K562 (cell line): Measurements from ENCODE around the gene CACNA2D2. TPM values are rescaled to one million over a fixed set of nuclear protein-coding genes. Genes with fewer than 3 reads are reported as not detected.

Source experiments
- ADNP ChIP-seq: fragments of 200-800 bp; sonication (Bioruptor generic); IDR thresholded peaks from 2 replicates; pipeline ENCODE4 v1.6.1; 2016; ENCODE audit warnings: missing genetic modification characterization, missing compliant biosample characterization
- CBX5 ChIP-seq: IDR thresholded peaks from 2 replicates; pipeline ENCODE4 v1.6.1; 2014; ENCODE audit warnings: low read depth, borderline replicate concordance
- HNRNPLL ChIP-seq: fragments of 200-400 bp; formaldehyde crosslinking; IDR thresholded peaks from 2 replicates; pipeline ENCODE4 v1.6.1; 2017; ENCODE audit warnings: low read length, low read depth, mild to moderate bottlenecking; ENCODE audit not compliant: poor library complexity, severe bottlenecking
- HSF4 ChIP-seq: fragments of 250-450 bp; sonication (Bioruptor Pico); IDR thresholded peaks from 2 replicates; pipeline ENCODE4 v2.1.2; 2022; ENCODE audit warnings: mild to moderate bottlenecking, moderate library complexity, borderline replicate concordance
- IFI16 ChIP-seq: fragments of 250-450 bp; sonication (Bioruptor Pico); IDR thresholded peaks from 2 replicates; pipeline ENCODE4 v2.1.2; 2022; ENCODE audit warnings: mild to moderate bottlenecking, inconsistent platforms
- KHSRP ChIP-seq: fragments of 450-650 bp; IDR thresholded peaks from 2 replicates; pipeline ENCODE4 v1.6.1; 2017
- NFIX ChIP-seq: fragments of 250-450 bp; sonication (Bioruptor Pico); IDR thresholded peaks from 2 replicates; pipeline ENCODE4 v1.4.0; 2020; ENCODE audit warnings: low read depth, mild to moderate bottlenecking, moderate library complexity
- POLR2A ChIP-seq: fragments of 450-650 bp; conservative IDR thresholded peaks from 2 replicates; pipeline ENCODE4 v1.6.1; 2016
- POLR2AphosphoS2 ChIP-seq: IDR thresholded peaks from 2 replicates; pipeline ENCODE4 v1.6.1; 2012; ENCODE audit warnings: low read length, improper control_type of control experiment
- POLR2AphosphoS5 ChIP-seq: IDR thresholded peaks from 2 replicates; pipeline ENCODE4 v1.6.1; 2011; ENCODE audit warnings: mild to moderate bottlenecking, low read depth, low read length, moderate library complexity; ENCODE audit not compliant: control insufficient read depth, insufficient read depth
- U2AF1 ChIP-seq: fragments of 200-400 bp; formaldehyde crosslinking; optimal IDR thresholded peaks from 2 replicates; pipeline ENCODE3; 2017; ENCODE audit warnings: mild to moderate bottlenecking, low read depth, low read length, moderate library complexity
- U2AF2 ChIP-seq: fragments of 200-400 bp; formaldehyde crosslinking; optimal IDR thresholded peaks from 2 replicates; pipeline ENCODE3; 2017; ENCODE audit warnings: low read depth, mild to moderate bottlenecking, low read length
- ZNF165 ChIP-seq: fragments of 250-450 bp; sonication (Bioruptor Pico); IDR thresholded peaks from 2 replicates; pipeline ENCODE4 v1.4.0; 2020; ENCODE audit warnings: borderline replicate concordance
- polyA plus RNA-seq, 8 experiments: library from polyadenylated mRNA; depleted of rRNA in 4 of 8; stranded (reverse) in 5 of 8; unstranded in 3 of 8; fragments of >200 nt; fragmentation: Nextera tagmentation in 2 of 8; fragmentation: Illumina TruSeq in 1 of 8; extraction: Ambion mirVana in 2 of 8; extraction: Trizol in 1 of 8; gene quantifications; 2 replicates each; pipeline versions ENCODE4 v1.2.1 to v1.2.3, GENCODE V29; 2011 to 2014; ENCODE audit warnings: inconsistent platforms in 1 of 8, missing spikeins in 1 of 8
- total RNA-seq, 7 experiments: library from RNA; depleted of rRNA in 6 of 7; stranded (reverse); fragments of >200 nt in 6 of 7; fragmentation: Illumina TruSeq in 2 of 7; extraction: Trizol in 2 of 7; gene quantifications; 2 replicates each; pipeline versions ENCODE4 v1.2.1 to v1.2.3, GENCODE V29; 2011 to 2021; ENCODE audit warnings: low replicate concordance in 1 of 7
- TF ChIP-seq, protein P1 (sequence below): sonication (generic); formaldehyde crosslinking; IDR thresholded peaks from 2 replicates; pipeline ENCODE4 v1.8.0; 2022; ENCODE audit warnings: missing genetic modification reagents, mild to moderate bottlenecking, moderate library complexity, borderline replicate concordance
- TF ChIP-seq, protein P2 (sequence below): fragments of 250-450 bp; sonication (Bioruptor Pico); IDR thresholded peaks from 2 replicates; pipeline ENCODE4 v1.5.0; 2022; ENCODE audit warnings: mild to moderate bottlenecking
- TF ChIP-seq, protein P3 (sequence below): sonication (generic); formaldehyde crosslinking; IDR thresholded peaks from 2 replicates; pipeline ENCODE4 v1.8.1; 2023; ENCODE audit warnings: missing genetic modification reagents, mild to moderate bottlenecking, borderline replicate concordance
- TF ChIP-seq, protein P4 (sequence below): IDR thresholded peaks from 2 replicates; pipeline ENCODE4 v1.6.1; 2012; ENCODE audit warnings: low read depth, low read length, improper control_type of control experiment, borderline replicate concordance
- TF ChIP-seq, protein P5 (sequence below): IDR thresholded peaks from 2 replicates; pipeline ENCODE4 v1.6.1; 2011; ENCODE audit not compliant: insufficient read length; ENCODE audit errors: extremely low read depth

The CACNA2D2 gene
- total and polyA plus RNA-seq, 9 of the 15 experiments (the other 6 are each of a cell fraction or from before 2014, with no cell fraction given), result 0.11 to 0.58 (median 0.36) TPM; not detected in 2

DNA sequence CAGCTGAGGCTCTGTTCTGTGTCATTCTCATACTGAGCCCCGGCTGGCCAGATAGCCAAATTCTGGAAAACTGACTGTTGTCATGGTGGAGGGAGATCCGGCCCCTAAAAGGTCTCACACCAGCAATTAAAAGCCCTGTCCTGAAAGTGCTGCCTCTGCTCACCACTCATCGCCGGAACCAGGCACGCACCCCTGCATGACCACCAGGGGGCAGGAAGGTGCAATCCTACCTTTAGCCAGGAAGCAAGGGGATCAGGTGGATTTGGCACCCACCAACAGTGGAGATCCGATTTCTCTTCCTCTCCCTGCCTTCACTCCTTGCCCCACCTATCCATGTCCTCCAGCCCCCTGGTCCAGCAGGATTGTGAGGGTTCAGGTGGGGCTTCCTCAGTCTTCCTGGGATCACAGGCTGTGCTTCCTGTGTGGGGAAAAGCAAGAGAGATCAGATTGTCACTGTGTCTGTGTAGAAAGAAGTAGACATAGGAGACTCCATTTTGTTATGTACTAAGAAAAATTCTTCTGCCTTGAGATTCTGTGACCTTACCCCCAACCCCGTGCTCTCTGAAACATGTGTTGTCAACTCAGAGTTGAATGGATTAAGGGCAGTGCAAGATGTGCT, 16.1 kb upstream of the CACNA2D2 start (continued):
- TF ChIP-seq U2AF2 (no peak), HSF4 (CRISPR knock-in tag) (no peak), POLR2AphosphoS5 (no peak), IFI16 (CRISPR knock-in tag) (no peak), POLR2A (no peak), ADNP (tag) (no peak), KHSRP (no peak), NFIX (CRISPR knock-in tag) (no peak), ZNF165 (no peak), U2AF1 (no peak), CBX5 (no peak), POLR2AphosphoS2 (no peak), HNRNPLL (no peak)
- TF ChIP-seq, protein P1, sequence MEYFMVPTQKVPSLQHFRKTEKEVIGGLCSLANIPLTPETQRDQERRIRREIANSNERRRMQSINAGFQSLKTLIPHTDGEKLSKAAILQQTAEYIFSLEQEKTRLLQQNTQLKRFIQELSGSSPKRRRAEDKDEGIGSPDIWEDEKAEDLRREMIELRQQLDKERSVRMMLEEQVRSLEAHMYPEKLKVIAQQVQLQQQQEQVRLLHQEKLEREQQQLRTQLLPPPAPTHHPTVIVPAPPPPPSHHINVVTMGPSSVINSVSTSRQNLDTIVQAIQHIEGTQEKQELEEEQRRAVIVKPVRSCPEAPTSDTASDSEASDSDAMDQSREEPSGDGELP (CRISPR knock-in tag), result peak; percentile 20; the same call in 1 of the 2 replicates
- TF ChIP-seq, protein P2, sequence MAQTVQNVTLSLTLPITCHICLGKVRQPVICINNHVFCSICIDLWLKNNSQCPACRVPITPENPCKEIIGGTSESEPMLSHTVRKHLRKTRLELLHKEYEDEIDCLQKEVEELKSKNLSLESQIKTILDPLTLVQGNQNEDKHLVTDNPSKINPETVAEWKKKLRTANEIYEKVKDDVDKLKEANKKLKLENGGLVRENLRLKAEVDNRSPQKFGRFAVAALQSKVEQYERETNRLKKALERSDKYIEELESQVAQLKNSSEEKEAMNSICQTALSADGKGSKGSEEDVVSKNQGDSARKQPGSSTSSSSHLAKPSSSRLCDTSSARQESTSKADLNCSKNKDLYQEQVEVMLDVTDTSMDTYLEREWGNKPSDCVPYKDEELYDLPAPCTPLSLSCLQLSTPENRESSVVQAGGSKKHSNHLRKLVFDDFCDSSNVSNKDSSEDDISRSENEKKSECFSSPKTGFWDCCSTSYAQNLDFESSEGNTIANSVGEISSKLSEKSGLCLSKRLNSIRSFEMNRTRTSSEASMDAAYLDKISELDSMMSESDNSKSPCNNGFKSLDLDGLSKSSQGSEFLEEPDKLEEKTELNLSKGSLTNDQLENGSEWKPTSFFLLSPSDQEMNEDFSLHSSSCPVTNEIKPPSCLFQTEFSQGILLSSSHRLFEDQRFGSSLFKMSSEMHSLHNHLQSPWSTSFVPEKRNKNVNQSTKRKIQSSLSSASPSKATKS (CRISPR knock-in tag), result no peak
- TF ChIP-seq, protein P3, sequence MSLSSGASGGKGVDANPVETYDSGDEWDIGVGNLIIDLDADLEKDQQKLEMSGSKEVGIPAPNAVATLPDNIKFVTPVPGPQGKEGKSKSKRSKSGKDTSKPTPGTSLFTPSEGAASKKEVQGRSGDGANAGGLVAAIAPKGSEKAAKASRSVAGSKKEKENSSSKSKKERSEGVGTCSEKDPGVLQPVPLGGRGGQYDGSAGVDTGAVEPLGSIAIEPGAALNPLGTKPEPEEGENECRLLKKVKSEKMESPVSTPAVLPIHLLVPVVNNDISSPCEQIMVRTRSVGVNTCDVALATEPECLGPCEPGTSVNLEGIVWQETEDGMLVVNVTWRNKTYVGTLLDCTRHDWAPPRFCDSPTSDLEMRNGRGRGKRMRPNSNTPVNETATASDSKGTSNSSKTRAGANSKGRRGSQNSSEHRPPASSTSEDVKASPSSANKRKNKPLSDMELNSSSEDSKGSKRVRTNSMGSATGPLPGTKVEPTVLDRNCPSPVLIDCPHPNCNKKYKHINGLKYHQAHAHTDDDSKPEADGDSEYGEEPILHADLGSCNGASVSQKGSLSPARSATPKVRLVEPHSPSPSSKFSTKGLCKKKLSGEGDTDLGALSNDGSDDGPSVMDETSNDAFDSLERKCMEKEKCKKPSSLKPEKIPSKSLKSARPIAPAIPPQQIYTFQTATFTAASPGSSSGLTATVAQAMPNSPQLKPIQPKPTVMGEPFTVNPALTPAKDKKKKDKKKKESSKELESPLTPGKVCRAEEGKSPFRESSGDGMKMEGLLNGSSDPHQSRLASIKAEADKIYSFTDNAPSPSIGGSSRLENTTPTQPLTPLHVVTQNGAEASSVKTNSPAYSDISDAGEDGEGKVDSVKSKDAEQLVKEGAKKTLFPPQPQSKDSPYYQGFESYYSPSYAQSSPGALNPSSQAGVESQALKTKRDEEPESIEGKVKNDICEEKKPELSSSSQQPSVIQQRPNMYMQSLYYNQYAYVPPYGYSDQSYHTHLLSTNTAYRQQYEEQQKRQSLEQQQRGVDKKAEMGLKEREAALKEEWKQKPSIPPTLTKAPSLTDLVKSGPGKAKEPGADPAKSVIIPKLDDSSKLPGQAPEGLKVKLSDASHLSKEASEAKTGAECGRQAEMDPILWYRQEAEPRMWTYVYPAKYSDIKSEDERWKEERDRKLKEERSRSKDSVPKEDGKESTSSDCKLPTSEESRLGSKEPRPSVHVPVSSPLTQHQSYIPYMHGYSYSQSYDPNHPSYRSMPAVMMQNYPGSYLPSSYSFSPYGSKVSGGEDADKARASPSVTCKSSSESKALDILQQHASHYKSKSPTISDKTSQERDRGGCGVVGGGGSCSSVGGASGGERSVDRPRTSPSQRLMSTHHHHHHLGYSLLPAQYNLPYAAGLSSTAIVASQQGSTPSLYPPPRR (CRISPR knock-in tag), result no peak
- TF ChIP-seq, protein P4, sequence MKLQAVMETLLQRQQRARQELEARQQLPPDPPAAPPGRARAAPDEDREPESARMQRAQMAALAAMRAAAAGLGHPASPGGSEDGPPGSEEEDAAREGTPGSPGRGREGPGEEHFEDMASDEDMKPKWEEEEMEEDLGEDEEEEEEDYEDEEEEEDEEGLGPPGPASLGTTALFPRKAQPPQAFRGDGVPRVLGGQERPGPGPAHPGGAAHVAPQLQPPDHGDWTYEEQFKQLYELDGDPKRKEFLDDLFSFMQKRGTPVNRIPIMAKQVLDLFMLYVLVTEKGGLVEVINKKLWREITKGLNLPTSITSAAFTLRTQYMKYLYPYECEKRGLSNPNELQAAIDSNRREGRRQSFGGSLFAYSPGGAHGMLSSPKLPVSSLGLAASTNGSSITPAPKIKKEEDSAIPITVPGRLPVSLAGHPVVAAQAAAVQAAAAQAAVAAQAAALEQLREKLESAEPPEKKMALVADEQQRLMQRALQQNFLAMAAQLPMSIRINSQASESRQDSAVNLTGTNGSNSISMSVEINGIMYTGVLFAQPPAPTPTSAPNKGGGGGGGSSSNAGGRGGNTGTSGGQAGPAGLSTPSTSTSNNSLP, result no peak
- TF ChIP-seq, protein P5, sequence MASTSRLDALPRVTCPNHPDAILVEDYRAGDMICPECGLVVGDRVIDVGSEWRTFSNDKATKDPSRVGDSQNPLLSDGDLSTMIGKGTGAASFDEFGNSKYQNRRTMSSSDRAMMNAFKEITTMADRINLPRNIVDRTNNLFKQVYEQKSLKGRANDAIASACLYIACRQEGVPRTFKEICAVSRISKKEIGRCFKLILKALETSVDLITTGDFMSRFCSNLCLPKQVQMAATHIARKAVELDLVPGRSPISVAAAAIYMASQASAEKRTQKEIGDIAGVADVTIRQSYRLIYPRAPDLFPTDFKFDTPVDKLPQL, result no peak
